Neuron (in vitro differentiated cells): ENCODE data around the gene CDH23.

Experiments
- H2AFZ ChIP-seq: one replicate; pipeline ENCODE4 v1.6.1; 2013; ENCODE audit warnings: low read depth, mild to moderate bottlenecking, inconsistent platforms, low read length, moderate library complexity
- H3K27me3 ChIP-seq: one replicate; pipeline ENCODE4 v1.6.1; 2013; ENCODE audit warnings: low read length; ENCODE audit not compliant: insufficient read depth
- H3K36me3 ChIP-seq: one replicate; pipeline ENCODE4 v1.6.1; 2013; ENCODE audit warnings: low read length; ENCODE audit not compliant: insufficient read depth
- H3K4me1 ChIP-seq: one replicate; pipeline ENCODE4 v1.6.1; 2013; ENCODE audit warnings: low read length; ENCODE audit not compliant: insufficient read depth
- H3K4me3 ChIP-seq: 2 replicates; pipeline ENCODE4 v1.5.1; 2013; ENCODE audit warnings: mild to moderate bottlenecking, low read length, moderate library complexity
- H3K9me3 ChIP-seq: one replicate; pipeline ENCODE4 v1.6.1; 2013; ENCODE audit warnings: low read length

Gene CDH23

DNA sequence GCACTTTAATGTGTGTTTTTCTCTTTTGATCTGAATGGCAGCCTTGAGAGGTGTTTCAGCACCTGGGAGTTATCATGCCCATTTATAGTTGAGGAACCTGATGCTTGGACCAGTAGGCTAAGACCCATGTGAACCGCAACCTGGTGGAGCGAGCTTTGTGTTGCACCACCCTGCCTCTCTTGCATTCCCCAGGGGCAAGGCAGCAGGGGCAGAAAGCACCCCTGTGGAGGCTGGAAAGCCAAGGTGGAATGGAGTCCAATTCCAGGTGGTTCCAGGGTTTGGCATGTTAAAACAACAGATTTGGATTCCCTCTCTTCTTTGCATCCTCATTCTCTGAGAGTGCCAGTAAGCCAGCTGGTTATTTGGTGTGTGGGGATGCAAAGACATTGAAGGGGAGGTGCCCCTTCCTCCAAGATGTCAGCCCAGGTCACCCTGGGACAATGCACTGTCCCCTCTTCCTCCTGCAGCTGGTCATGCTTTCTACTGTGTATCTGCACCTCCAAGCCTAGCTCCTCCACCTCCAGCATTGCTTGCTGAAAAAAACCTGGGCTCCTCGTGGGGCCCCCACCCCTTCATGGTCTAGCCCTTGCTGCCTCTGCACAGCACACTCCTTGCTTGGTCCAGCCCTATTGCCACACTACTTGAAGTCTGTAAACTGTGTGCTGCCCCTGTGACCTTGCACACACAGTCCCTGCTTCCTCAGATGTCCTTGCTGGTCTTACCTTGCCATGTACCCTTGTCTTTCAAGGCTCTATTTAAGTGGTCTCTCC, 5.6 kb upstream of the CDH23 start:
- Histone ChIP-seq H3K36me3 (no peaks in the 10 kb centered on the region), H3K4me3 (no peak overlapping the region), H3K4me1 (no peaks in the 10 kb centered on the region), H3K27me3 (peaks cover 64% of the 10 kb centered on the region), H2AFZ (no peak overlapping the region), H3K9me3 (no peaks in the 10 kb centered on the region)

GRCh38 chr10:71391701-71392100, 5.0 kb upstream of the CDH23 start:
- Histone ChIP-seq H3K4me1 (no peaks in the 10 kb centered on the region), H3K9me3 (no peaks in the 10 kb centered on the region), H3K36me3 (no peaks in the 10 kb centered on the region), H3K4me3 (no peak overlapping the region), H3K27me3 (peaks cover 63% of the 10 kb centered on the region), H2AFZ (no peak overlapping the region)

- Histone ChIP-seq H3K4me1 (peaks cover 1% of the 10 kb centered on the region), H3K27me3 (peaks cover 67% of the 10 kb centered on the region), H3K4me3 (no peak overlapping the region), H3K9me3 (no peaks in the 10 kb centered on the region), H3K36me3 (no peaks in the 10 kb centered on the region), H2AFZ (no peak overlapping the region)
Observed at GRCh38 chr10:71392292-71392691, 4.4 kb upstream of the CDH23 start.

DNA sequence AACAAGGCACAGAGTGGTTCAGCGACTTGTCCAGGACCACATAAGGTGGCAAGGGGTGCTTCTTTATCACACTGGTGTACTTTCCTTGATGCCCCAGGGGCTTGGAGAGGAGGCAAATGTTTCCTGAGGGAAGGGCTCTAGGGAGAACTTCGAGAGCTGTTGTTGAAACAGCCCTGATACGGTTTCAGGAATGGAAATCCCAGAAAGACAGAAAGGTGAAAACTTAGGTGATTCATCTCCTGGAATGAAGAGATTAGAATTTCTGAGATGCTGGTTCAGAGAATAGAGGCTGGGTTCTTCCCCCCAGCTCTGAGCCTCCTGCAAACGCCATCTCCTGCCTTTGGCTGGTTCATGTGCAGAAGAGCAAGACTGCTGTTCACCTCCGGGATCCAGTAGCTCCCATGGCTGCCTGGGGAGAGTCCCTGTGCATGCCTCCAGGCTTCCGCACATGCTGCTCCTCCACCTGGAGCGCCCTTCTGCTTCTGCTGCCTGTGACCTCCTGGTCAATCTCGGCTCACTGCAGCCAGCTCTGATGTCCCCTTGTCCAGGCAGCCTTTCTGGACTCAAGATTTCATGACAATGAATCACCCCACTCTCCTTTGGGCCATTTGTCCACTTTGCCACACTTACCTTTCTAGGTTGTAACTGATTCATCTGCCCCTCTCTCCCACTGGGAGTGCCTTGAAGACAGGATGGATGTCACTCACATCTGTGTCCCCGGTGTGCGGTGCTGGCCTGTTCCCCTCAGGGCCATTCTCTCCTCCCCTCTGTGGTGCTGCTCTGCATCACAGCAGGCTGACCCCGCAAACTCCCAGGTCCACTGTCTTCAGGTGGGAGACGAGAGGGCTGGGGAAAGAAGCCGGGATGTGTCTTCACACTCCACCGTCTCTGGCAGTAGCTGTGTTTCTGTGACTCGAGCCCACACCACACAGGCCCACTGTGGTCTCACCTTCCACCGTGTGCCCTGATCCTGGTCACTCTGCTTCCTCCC, 3.6 kb upstream of the CDH23 start:
- Histone ChIP-seq H3K4me1 (peaks cover 4% of the 10 kb centered on the region), H3K9me3 (no peaks in the 10 kb centered on the region), H3K36me3 (no peaks in the 10 kb centered on the region), H3K27me3 (peaks cover 72% of the 10 kb centered on the region), H2AFZ (no peak overlapping the region), H3K4me3 (no peak overlapping the region)

- Histone ChIP-seq H3K27me3 (peaks cover 76% of the 10 kb centered on the region), H3K9me3 (no peaks in the 10 kb centered on the region), H2AFZ (no peak overlapping the region)
Observed at GRCh38 chr10:71393841-71394475, 2.8 kb upstream of the CDH23 start.

DNA sequence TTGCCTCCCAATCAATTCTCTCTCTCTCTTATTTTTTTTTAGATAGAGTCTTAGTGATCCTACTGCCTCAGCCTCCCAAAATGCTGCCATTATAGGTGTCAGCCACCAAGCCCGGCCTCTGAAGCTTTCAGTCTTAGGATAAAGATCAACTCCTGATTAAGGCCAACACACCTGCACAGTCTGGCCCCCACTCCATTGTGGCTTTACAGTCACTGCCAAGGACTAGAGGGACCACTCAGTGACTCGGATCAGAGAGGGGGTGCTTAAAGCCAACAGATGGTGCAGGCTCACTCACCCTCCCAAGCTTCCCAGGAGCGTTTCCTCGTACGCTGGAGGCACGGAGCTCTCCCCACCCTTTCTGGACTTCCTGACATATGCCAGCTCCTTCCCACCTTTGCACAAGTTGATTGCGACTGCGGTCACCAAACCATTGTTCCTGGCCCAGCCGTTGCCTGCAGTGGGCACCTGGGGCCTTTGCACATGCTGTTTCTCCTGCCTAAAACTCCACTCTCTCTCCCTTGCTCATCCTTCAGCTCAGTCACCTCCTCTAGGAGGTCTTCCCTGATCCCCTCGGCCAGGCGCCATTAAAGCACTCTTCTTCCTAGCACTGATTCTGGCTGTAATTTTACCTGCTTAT, 1.7 kb upstream of the CDH23 start:
- peaks cover 4% of the 10 kb centered on the region for H3K4me1 ChIP-seq
- H3K9me3 ChIP-seq = no peaks in the 10 kb centered on the region
- H3K27me3 ChIP-seq = peaks cover 87% of the 10 kb centered on the region
- H2AFZ ChIP-seq = no peak overlapping the region
- H3K4me3 ChIP-seq = no peak overlapping the region
- no peaks in the 10 kb centered on the region for H3K36me3 ChIP-seq

More at GRCh38 chr10:71393841-71394475, 2.8 kb upstream of the CDH23 start:
- Histone ChIP-seq H3K4me1 (peaks cover 4% of the 10 kb centered on the region), H3K36me3 (no peaks in the 10 kb centered on the region), H3K4me3 (no peak overlapping the region)

DNA sequence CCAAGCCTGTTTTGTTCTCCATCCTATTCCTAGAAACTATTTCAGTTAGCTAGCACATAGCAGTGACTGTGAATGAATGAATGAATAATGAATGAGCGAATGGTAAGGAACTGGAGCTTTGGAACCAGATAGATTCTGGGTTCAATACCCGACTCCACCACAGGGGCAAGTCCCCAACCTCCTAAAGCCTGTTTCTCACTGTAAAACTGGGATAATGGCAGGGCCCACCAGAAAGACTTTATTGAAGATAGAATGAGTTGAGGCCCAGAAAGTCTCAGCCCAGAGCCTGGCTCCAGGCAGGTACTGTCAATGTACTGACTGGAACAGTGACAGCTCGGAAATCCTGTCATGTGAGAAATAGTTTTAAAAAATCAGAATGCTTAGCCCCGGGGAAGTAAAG, 1.1 kb upstream of the CDH23 start:
- H3K9me3 ChIP-seq = no peaks in the 10 kb centered on the region
- peaks cover 4% of the 10 kb centered on the region for H3K4me1 ChIP-seq
- no peak overlapping the region for H2AFZ ChIP-seq
- H3K36me3 ChIP-seq = no peaks in the 10 kb centered on the region
- no peak overlapping the region for H3K4me3 ChIP-seq
- H3K27me3 ChIP-seq = peaks cover 90% of the 10 kb centered on the region

- H3K27me3 ChIP-seq = peaks cover 86% of the 10 kb centered on the region
- no peaks in the 10 kb centered on the region for H3K36me3 ChIP-seq
- peaks cover 4% of the 10 kb centered on the region for H3K4me1 ChIP-seq
- no peaks in the 10 kb centered on the region for H3K9me3 ChIP-seq
- no peak overlapping the region for H3K4me3 ChIP-seq
- H2AFZ ChIP-seq = no peak overlapping the region
Observed at GRCh38 chr10:71396084-71396710, 523 bp upstream of the CDH23 start.

GRCh38 chr10:71397296-71398212, 834 bp downstream of the CDH23 start:
- peaks cover 88% of the 10 kb centered on the region for H3K27me3 ChIP-seq
- no peaks in the 10 kb centered on the region for H3K36me3 ChIP-seq
- H3K4me3 ChIP-seq = peak overlapping the region; percentile 9

DNA sequence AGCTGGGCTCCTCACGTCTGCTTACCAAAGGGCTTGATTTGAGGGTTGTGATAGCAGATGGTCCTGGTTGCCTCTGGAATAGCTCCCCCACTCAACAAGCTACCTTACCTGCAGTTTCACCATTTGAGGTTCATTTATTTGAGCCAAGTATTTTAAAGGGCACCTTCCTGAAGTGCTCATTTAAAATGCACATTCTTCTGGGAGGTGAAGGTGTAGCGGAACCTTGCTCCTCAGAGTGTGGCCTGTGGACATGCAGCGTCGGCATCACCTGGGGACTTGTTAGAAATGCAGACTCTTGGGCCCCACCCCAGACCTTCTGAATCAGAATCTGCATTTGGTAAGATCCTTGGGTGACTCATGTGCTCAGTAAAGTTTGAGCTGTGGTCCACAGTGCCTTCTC, 2.3 kb downstream of the CDH23 start:
- Histone ChIP-seq H2AFZ (no peak overlapping the region), H3K36me3 (no peaks in the 10 kb centered on the region), H3K9me3 (no peaks in the 10 kb centered on the region), H3K4me1 (peaks cover 4% of the 10 kb centered on the region), H3K27me3 (peaks cover 73% of the 10 kb centered on the region), H3K4me3 (no peak overlapping the region)

More at GRCh38 chr10:71397296-71398212, 834 bp downstream of the CDH23 start:
- H3K4me1 ChIP-seq = peaks cover 4% of the 10 kb centered on the region
- H3K9me3 ChIP-seq = no peaks in the 10 kb centered on the region
- peak overlapping the region; percentile 18 for H2AFZ ChIP-seq

- H3K27me3 ChIP-seq = peaks cover 73% of the 10 kb centered on the region
- no peaks in the 10 kb centered on the region for H3K36me3 ChIP-seq
Observed at GRCh38 chr10:71399946-71400345, 3.2 kb downstream of the CDH23 start.

More at GRCh38 chr10:71399946-71400345, 3.2 kb downstream of the CDH23 start:
- no peak overlapping the region for H3K4me3 ChIP-seq
- H2AFZ ChIP-seq = no peak overlapping the region
- no peaks in the 10 kb centered on the region for H3K9me3 ChIP-seq
- peaks cover 4% of the 10 kb centered on the region for H3K4me1 ChIP-seq
